Stimulated activated CD4-positive, alpha-beta T cell treated with anti-CD3 and anti-CD28 coated beads, Interleukin-15, amount 100 ng/mL, for 1 hour (primary cell): ENCODE data around the gene ABL2.
"Not testable (repeated sequence)": the region's sequence is repeated elsewhere in the genome, so short reads cannot be mapped to it uniquely, and the experiment has no call there.

Experiments used
- DNase-seq, 2 donors: peaks; one replicate each; pipeline ENCODE4 v3.0.0-alpha.2; 2020; ENCODE audit warnings: low read depth in 1 of 2, low spot score in 1 of 2

ABL2 gene

DNA sequence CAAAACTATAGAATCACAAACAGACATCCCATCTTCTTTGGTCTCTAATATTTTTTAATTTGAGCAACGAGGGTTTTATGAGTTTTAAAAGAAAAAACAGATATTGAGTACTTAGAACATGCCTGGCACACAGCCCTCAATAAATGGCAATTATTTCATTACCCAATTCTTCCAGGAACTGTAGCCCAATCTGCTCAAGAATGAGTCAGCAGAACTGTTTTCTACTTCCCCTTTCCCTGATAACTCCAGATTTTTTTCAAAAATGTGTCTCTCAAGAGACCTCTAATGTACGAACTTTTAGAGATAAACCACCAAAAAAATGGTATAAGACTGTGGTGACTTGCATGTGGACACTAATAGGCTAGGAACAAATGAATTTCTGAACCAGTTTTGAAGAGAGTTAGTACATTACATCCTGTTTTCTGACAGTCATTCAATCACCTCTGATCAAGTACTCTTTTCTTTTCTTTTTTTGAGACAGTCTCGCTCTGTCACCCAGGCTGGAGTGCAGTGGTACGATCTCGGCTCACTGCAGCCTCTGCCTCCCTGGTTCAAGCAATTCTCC lies 11.5 kb downstream of the ABL2 start:
- DNase-seq, result no peak

DNA sequence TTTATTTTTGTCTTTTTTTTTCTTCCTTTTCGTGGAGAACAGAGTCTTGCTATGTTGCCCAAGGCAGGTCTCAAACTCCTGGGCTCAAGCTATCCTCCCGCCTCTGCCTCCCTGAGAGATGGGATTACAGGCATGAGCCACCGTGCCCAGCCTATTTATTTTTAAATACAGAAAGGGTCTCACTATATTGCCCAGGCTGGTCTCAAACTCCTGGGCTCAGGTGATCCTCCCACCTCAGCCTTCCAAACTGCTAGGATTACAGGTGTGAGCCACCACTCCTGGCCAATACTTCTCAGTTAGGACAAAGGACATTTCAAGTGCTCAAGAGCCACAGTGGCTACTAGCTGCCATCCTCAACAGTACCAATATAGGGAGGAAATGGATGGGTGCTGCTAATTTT lies 16.2 kb downstream of the ABL2 start:
- not testable (repeated sequence) for DNase-seq

DNA sequence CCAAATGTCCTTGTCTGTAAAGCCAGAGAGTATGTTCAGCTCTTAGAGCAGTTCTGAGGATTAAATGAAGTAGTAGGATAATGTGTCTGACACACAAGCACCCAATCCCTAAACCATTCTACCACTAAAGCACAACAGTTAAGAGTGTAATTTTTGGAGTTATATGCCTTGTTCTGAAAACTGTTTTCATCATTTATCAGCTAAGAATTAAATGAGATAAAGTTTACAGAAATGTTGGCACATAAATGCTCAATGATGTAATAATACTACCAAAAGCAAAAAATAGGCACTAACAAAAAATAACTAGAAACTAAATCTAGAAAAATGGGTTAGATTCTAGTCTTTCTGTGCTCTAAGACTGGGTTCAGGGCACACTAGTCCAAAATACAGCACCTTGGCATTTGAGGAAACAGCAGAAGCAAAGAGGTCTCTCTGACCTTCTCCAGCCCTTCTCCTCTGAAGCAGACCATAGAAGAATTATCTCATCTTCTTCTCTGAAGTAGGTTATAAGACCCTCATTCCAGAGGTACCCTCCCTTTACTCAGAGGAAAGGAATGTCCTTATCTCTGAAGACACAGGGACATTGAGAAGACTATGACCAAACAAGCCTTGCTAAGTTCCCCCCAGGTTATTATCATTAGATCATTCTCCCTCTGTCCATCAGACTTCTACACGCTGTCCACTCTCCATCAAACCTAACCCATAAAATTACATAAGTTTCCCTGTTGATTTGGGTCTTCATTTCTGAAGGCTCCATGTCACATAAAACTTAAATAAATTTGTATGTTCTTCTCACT lies 20.6 kb downstream of the ABL2 start:
- DNase-seq, result no peak

DNA sequence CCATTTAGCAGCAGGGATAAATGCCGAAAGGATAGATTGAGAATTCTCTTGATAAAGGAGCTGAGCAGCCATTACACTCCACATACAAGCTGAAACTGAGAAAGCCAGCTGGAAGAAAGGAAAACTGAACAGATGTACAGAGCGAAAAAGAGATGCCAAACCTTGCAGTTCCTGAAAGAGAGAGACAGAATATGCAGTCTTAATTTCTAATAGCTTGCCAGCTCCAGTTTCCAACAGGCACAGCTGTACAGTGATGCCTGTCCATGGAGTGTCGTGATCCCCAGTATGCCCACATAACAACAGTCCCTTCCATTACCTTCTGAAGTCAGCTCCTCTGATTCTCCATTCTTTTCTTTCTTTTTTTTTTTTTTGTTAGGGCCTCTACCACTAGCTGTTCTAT lies 22.7 kb downstream of the ABL2 start:
- DNase-seq, result no peak

DNA sequence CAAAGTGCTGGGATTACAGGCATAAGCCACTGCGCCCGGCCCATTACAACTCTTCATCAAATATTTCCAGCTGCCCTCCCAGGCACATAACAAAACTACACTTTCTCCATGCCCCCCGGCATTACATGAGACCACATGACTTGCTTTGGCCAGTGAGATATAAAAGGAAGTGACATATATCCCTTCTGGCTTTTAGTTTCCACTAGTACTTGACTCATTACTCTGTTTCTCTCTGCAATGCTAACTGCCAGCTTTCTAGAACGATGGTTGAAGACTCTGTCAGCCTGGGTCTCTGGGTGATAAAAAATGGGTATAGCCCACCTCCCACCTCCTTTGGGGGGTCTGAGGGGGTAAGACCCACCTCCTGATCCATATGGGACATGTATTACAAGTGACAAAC lies 24.2 kb downstream of the ABL2 start:
- no peak for DNase-seq

DNA sequence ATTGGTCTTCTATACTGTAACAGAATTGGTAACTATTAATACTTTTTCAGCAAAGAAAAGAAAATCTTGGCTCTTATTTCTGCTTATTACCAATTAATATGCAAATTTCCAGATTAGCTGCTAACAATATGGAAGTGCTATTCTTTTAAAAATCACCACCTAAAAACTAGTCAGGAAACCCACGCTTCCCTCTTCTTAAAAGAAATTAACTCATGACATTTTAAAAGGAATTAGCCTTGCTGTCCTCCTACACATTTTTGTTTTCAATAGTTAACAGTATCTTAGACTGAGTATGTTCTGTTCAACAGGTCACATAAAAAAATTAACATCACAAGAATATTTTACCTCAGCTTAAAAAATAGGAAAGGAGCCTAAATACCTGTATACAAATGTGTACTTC lies 27.3 kb downstream of the ABL2 start:
- no peak for DNase-seq

DNA sequence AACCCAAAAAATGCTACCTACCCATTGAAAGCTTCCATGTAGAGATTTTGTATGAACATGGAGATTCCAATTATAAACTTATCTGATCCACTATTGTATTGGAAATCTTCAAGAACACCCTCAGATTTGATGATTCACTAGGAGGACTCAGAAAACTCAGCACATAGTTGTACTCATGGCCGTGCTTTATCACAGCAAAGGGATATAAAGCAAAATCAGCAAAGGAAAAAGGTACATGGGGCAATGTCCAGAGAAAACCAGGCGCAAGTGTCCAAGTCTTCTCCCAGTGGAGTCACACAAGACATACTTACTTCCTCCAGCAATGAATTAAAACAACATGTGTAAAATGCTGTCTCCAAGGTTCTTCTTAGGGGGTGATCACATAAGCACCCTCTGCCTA lies 28.9 kb downstream of the ABL2 start:
- no peak for DNase-seq

DNA sequence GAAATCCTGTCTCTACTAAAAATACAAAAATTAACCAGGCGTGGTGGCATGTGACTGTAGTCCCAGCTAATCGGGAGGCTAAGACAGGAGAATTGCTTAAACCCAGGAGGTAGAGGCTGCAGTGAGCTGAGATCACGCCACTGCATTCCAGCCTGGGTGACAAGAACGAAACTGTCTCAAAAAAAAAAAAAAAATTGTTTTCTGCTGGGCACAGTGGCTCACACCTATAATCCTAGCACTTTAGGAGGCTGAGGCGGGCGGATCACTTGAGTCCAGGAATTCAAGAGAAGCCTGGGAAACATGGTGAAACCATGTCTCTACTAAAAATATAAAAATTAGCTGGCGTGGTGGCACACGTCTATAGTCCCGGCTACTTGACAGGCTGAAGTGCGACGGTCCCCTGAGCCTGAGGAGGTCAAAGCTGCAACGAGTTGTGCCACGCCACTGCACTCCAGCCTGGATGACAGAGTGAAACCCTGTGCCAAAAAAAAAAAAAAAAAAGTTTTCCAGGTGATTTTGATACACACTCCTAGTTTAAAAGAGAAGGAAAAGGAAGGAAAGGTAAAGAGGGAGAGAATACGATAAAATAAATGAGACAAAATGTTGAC lies 31.7 kb downstream of the ABL2 start:
- DNase-seq, result no peak

DNA sequence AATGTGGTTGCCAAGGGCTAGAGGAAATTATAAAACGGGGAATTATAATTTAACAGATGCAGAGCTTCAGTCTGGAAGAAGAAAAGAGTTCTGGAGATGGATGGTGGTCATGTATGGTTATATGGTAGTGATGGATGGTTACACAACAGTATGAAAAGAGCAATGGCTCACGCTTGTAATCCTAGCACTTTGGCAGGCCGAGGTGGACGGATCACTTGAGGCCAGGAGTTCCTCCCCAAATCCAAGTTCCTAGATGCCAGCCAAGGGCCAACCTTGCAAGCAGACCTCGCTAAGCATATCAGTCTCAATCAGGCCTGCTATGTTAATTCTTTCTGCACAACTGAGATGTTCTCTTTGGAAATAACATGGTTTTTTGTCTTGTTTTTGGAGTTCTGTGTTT lies 33.6 kb downstream of the ABL2 start:
- not testable (repeated sequence) for DNase-seq

DNA sequence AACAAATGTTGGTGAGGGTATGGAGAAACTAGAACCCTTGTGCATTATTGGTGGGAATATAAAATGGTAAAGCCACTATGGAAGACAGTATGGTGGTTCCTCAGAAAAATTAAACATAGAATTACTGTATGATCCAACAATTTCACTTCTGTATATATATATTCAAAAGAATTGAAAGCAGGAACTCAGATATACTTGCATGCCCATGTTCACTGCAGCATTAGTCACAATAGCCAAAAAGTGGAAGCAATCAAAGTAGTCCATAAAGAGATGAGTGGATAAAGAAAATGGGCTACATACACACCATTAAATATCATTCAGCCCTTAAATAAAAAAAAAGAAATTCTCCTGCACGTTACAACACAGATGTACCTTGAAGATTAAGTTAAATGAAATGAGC lies 34.1 kb downstream of the ABL2 start:
- no peak for DNase-seq

DNA sequence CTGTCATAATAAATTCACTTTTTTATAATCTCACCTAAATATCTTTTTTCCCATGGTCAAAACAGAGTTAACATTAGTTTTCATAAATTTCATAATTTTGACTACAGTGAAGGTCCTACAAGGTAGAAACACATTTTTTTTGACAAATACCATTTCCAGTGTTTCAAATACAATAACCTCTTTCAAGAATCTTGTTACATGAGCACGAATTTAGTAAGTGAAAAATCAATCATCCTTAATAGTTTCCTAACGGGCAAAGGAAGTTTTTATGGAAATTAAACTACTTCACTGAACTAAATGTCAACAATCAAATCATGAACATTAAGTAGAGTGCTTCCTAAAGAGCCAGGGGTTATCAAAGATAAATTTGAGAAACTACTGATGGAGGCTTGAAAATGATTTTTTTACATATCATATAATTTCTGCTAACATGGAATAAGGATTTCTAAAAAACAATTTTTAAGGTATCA lies 35.4 kb downstream of the ABL2 start:
- DNase-seq, result no peak

DNA sequence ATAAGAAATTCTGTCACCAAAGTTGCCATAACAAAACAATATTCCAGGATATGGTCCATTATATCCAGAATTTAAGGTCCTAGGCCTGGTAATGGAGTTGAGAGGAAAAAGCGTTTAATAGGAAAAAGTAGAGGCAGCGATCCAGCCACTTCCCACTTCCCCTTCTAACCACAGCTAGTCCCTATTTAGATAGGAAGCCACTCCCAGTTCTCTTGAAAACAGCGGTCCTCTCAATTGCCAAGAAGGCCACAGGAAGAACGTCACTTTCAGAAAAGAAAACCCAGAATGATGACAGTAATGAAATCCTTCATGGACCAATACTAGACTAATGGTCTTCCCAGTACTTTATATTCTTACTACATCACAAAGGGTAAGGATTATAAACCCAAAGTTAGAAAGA lies 38.6 kb downstream of the ABL2 start:
- no peak for DNase-seq

DNA sequence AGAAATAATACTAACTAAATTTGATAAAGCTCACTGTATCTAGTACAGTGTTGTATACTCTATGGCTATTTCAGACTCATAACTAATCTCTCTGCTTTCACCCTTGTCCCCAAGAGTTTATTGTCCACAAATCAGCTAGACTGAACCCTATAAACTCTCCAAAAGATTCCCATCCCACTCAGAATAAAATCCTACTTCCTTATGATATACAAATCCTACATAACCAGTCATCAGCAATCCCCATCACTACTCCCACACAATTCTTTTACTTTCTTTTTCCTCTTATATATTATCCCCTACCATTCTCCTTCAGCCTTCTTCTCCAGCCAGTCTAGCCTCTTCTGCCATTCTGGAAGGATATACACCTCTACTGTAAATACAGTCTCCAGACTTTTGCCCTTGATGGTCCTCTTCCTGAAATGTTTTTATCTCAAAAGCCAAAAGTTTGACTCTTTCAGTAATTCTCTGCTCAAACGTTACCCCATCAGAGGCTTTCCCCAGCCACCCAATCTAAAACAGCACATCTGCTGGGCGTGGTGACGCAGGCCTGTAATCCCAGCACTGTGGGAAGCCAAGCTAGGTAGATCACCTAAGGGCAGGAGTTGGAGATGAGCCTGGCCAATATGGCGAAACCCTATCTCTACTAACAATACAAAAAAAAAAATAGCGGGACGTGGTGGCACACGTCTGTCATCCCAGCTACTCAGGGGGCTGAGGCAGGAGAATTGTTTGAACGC lies 41.6 kb downstream of the ABL2 start:
- DNase-seq, result no peak

DNA sequence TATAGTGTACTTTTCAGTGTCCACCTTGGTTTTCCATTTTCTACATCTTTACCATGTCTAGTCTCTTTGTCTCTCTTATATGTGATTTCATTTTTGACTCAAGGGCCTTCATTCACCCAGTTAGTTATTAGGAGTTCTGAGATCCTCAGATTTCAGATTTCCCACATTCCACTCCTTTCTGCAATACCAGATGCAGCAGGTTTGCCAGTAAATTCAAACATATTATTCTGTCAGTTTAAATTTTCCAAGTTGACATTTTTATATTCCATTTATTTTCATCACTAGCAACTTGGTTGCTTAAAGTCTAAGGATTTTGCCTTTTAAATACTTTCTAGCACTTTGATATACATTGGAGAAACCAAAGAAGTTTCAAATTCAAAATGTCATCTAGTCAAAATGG lies 42.4 kb downstream of the ABL2 start:
- DNase-seq, result no peak

DNA sequence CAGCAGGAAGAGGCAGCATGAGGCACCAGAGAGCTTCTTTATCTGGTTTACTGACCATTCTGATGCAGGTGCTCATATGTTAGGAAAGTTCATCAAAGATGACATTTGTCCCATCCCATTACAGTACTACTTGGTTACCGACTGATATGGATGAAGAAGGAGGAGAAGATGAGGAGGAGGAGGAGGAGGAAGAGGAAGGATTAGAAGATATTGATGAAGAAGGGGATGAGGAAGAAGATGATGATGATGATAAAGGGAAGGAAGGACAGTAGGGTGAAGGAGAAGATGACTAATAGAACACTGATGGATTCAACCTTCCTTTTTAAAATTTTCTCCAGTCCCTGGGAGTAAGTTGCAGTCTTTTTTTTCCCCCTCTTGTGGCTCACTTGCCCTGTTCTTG lies 45.1 kb downstream of the ABL2 start:
- DNase-seq, result no peak

DNA sequence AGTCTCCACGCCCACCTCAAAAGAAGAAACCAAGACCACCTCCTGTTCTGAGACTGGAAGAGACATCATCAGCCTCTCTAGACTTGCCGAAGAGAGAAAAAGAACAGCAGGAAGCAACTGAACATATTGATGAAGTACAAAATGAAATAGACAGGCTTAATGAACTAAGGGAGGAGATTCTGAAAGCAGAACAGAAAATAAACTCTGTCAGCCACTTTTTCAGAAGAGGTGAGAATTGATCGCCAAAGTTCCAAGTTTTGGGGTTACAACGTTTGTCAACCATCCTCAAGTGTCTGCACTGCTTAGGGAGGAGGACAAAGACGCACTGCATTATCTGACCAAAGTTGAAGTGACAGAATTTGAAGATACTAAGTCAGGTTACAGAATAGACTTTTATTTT lies 45.6 kb downstream of the ABL2 start:
- no peak for DNase-seq

DNA sequence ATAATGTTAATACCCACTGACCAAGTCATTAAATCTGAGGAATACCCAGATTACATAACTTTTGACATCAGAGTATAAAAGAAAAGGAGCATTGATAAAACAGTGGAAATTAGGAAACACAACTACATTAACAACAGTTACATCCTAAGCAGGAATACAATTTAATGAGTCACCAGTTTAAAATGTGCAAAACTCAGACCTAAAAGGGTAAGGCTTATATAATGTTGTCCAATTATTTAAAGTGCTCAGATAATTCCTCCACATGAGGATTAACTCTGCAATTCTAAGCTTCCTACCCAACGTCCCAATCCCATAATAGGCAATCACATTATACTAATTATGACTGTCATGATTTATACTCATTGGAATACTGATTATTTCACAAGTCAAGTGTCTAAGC lies 50.5 kb downstream of the ABL2 start:
- DNase-seq, result no peak

DNA sequence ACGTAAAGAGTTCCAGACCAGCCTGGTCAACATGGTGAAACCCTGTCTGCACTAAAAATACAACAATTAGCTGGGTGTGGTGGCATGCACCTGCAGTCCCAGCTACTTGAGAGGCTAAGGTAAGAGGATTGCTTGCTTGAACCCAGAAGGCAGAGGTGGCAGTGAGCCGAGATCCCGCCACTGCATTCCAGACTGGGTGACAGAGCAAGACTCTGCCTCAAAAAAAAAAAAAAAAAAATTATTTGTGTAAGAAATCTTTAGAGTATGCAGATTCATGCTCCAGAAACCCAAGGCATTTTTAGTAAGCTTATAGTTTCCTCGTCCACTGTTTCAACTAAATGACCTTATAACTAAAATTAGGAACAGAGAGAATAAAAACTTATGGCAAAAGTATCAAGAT lies 51.3 kb downstream of the ABL2 start:
- DNase-seq, result no peak

DNA sequence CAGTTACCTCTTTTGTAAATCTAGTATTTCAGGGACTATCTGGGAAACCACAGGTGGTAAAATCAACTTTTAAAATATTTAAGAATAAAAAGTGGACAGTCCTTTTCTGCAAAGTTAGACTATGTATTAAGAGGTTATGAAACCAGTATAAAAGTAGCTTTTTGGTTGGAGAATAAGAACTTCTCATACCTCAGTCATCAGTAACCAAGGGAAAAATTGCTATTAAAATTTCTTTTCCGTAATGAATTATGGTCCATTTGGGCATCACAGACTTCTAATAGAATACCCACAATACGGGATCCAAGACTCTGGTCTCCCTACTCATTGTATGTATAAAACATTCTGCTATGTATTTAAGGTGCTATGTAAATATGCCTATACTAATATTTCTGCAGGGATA lies 51.9 kb downstream of the ABL2 start:
- DNase-seq, result no peak

DNA sequence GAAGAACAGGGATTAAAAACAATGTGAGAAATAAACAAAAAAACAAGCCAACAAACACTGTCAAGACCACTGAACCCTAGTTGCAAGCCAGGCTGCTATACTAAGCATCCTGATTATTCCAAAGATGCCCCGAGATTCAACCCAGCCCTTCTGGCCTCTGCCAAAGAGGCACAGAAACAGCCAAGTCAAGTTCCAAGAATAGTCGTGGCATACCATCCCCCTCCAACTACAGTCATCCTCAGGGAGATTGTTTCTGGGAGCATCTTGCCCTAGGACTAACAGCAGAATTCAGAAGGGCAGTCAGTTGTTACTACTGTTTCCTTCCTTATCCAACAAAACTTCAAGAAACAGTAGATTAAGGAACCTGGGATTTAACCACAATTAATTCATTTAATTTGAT lies 52.3 kb downstream of the ABL2 start:
- DNase-seq, result no peak

DNA sequence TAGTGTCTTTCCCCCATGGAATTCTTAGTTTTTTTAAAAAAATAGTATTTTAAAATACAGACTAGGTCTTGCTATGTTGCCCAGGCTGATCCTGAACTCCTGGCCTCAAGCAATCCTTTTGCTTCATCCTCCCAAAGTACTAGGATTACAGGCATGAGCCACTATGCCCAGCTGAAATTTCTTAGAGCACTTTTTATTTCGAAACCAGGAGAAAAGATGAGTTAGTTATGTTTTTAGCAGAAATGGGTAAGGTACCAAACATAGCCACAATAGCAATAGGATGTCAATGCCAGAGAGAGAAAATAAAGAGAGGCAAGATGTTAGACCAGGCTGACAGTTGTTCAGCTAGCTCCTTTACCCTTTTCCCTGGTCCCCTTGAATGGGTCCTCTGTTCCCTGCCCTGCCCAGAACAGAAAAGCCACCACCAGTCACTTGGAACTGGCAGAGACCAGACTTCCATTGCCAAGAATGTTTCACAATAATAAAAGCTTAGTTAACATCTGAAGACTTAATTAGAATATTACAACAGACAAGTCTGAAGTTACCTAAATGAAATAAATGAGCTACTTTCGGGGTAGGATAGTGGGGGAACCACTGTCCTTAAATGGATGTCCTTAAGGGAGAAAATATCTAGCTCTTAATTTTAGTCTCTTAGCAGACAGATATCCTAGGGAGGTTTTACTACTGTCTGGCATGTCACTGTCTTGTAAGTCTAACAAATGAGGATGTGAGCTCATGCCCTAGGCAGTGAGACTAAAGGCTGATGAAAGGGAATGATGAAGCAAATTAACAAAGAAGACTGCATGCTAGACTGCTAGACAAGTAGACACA lies 54.3 kb downstream of the ABL2 start:
- DNase-seq, result no peak
